Femur (tissue), 1 donor: ENCODE data around the gene LAMA5.

Source experiments
- DNase-seq: peaks from one replicate; pipeline ENCODE4 v3.0.0-alpha.2; 2017

LAMA5 gene

GRCh38 chr20:62311832-62312661 lies 55.1 kb downstream of the LAMA5 start:
- no peak for DNase-seq

- DNase-seq = no peak
Observed at GRCh38 chr20:62311150-62311549, 56.0 kb downstream of the LAMA5 start.

GRCh38 chr20:62310757-62311121 lies 56.4 kb downstream of the LAMA5 start:
- DNase-seq = no peak

- DNase-seq = no peak
Observed at GRCh38 chr20:62309947-62310756, 57.0 kb downstream of the LAMA5 start.

GRCh38 chr20:62309198-62309944 lies 57.7 kb downstream of the LAMA5 start:
- DNase-seq = no peak

GRCh38 chr20:62308102-62308822 lies 58.9 kb downstream of the LAMA5 start:
- no peak for DNase-seq

- DNase-seq = no peak
Observed at GRCh38 chr20:62307226-62308101, 59.6 kb downstream of the LAMA5 start.

- no peak for DNase-seq
Observed at GRCh38 chr20:62306414-62307187, 60.5 kb downstream of the LAMA5 start.

GRCh38 chr20:62305765-62306413 lies 61.2 kb downstream of the LAMA5 start:
- no peak for DNase-seq

- no peak for DNase-seq
Observed at GRCh38 chr20:62305149-62305764, 61.9 kb downstream of the LAMA5 start.

GRCh38 chr20:62304331-62305148 lies 62.6 kb downstream of the LAMA5 start:
- no peak for DNase-seq

- DNase-seq = peak; percentile 48
Observed at GRCh38 chr20:62303340-62304226, 63.5 kb downstream of the LAMA5 start.

- no peak for DNase-seq
Observed at GRCh38 chr20:62303062-62303339, 64.1 kb downstream of the LAMA5 start.

GRCh38 chr20:62302341-62303061 lies 64.6 kb downstream of the LAMA5 start, which contains the start of gene ADRM1:
ADRM1 (plus strand) TSS chr20:62302997; CDS start chr20:62303569, 572 bp downstream.
- DNase-seq = peak; percentile 98

- DNase-seq = peak; percentile 92
Observed at GRCh38 chr20:62301773-62302340, 65.3 kb downstream of the LAMA5 start.

GRCh38 chr20:62301111-62301668 lies 65.9 kb downstream of the LAMA5 start:
- no peak for DNase-seq
